Mammary epithelial cell (primary cell): ENCODE data around the gene CCR8.
"Not testable (repeated sequence)": the region's sequence is repeated elsewhere in the genome, so short reads cannot be mapped to it uniquely, and the experiment has no call there.

Experiments used
- CTCF ChIP-seq, 2 donors: IDR thresholded peaks in 1 of 2; conservative IDR thresholded peaks in 1 of 2; 2 replicates each; pipeline ENCODE4 v1.5.1; 2011 to 2012; ENCODE audit warnings: inconsistent platforms in 2 of 2, low read length in 2 of 2, mild to moderate bottlenecking in 2 of 2, control low read depth in 1 of 2, low read depth in 1 of 2; ENCODE audit not compliant: insufficient read depth in 1 of 2; ENCODE audit errors: extremely low read depth in 1 of 2
- EZH2 ChIP-seq: IDR thresholded peaks from 2 replicates; pipeline ENCODE4 v1.6.1; 2012; ENCODE audit warnings: low read length, inconsistent platforms, borderline replicate concordance

DNA sequence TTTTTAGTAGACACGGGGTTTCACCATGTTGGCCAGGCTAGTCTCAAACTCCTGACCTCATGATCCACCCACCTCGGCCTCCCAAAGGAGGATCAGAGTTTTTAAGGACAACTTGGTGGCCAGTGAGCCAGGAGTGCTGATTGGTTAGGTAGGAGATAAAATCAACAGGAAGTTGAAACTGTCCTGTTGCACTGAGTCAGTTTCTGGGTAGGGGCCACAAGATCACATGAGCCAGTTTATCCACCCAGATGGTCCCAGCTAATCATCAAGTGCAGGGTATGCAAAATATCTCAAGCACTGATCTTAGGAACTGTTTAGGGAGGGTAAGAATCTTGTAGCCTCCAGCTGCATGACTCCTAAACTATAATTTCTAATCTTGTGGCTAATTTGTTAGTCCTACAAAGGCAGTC, 7.9 kb upstream of the CCR8 start:
- TF ChIP-seq CTCF (conservative IDR thresholded peaks at IDR 0.05 in 1 of 2, IDR thresholded peaks at IDR 0.05 in 1 of 2; ENCODE audit: extremely low read depth in 1 of 2, insufficient read depth in 1 of 2, low read depth in 1 of 2, low read length in 2 of 2); EZH2: not testable (repeated sequence)
